Activated CD4-positive, alpha-beta T cell treated with anti-CD3 and anti-CD28 coated beads for 24 hours (primary cell): ENCODE data around the gene MTAP.
"Not testable (repeated sequence)": the region's sequence is repeated elsewhere in the genome, so short reads cannot be mapped to it uniquely, and the experiment has no call there.

Experiments used
- DNase-seq, 2 donors: peaks; one replicate each; pipeline ENCODE4 v3.0.0-alpha.2; 2020; ENCODE audit warnings: low read depth in 2 of 2

The MTAP gene

DNA sequence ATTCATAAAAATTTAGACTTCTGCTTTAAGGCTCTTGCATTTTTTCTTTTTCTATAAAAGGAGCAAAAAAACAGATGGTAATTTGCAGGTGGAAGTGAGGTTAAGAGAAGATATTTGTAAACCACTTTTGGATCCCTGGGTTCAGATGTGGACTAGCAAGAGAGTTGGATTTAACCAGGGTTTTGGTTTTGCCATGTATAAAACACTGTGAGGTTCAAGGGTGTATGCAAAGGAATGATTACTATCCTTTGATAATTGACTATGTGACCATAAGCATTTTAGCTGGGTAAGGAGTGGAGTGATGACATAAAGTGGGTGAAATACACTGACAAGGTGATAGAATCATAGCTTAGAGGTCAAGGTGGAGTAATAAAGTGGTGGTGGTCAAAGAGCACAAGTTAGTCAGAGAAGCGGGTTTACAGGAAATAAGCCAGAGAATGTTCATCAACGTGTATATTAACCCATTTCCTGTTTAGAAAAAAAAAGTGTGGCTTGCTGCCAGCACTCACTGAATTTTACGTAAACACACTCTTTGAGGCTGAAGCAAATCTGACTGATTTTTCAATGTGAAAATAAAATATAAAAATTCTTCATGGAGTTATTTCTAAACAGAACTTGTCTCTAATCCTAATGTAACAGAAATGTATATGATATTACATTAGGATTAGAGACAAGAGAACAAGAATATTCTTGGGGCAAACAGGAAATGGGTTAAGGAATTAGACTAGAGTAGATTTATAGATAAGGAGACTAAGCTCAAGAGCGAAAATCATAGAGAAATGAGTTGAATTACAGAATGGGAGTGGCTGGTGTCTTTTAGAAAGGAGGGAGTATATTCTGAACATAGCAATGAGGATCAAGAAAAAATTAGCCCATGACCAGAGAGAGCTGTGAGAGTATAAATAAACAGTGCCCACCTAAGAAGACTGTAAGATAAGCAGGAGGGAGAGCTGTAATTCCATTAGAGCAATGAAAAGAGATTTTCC, 117.2 kb downstream of the MTAP start:
- no peak for DNase-seq

DNA sequence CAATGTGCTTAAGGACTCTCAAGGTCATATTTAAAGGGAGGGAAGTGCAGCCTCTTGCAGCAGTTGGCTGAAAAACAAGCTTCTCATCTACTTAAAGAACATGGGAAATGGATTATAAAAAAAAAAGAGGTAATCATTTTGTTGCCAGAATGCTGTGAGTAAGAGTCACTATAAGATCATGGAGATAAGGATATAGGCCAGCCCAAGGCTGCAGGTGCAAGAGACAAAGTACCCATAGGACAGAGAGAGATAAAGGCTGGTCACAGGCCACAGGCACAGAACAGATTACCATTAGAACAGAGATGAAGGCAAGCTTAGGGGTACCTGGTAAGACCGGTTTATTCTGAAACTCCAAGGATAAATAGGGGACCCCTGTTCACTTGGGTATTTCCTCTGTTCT, 121.3 kb downstream of the MTAP start:
- no peak for DNase-seq

DNA sequence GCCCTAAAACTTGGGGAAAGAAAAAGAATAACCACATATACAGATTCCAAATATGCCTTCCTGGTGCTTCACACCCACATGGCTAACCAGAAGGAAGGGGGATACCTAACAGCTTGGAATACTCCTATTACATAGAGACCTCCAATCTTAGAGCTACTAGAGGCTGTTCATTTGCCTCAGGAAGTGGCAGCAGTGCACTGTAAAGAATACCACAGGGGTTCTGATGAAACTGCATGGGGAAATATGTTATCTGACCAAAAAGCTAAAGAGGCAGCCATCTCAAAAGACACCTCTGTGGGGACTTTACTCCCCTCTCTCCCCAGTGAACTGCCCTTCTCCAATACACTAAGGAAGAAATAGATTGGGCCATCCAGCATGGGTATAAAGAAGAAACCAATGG, 125.3 kb downstream of the MTAP start:
- no peak for DNase-seq

DNA sequence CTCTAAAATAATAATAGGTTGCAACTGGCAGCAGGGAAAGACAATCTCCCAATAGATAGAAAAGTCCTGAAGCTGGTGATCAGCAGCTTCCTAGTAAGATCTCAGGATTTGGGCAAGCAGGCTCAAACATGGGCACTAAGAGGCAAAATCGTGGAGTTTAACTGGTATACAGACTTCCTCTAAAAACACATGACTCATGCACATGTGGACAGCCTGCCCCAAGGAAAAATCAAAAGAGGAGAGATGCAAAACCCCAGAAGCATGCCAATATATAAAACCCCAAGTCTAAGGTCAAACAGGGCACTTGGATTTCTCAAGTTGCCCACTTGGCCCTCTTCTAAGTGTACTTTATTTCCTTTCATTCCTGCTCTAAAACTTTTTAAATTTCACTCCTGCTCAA, 129.0 kb downstream of the MTAP start:
- no peak for DNase-seq

DNA sequence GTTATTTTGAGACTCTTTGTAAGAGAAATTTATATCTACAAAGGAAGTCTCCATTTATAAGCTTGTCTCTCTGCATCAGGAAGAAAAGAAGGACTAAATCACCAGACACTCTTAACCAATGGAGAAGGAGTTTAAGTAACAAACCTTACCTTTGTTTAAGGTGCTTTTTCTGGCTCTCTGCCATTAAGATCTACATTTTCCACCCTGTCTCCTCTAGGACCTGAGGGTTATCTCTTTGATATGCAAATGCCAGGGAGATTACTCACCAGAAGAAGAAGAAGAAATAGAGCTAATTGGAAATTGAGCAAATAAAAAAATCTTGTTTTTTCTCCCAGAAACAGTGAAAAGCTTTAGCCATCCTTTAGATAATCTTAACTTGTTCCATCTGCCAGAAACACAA, 130.8 kb downstream of the MTAP start:
- no peak for DNase-seq

DNA sequence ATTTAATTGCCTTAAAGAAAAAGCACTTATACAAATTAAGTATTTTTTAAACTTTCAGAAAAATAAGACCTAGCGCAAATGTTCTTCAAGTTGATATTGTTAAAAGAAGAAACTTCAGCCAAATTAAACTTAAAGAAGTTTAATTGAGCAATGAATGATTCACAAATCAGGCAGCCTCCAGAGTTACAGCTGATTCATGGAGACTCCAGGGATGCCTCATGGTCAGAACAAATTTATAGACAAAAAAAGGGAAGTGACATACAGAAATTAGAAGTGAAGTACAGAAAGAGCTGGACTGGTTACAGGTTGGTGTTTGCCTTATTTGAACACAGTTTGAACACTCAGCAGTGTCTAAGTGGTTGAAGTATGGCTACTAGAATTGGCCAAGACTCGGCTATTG, 131.4 kb downstream of the MTAP start:
- DNase-seq, result no peak

DNA sequence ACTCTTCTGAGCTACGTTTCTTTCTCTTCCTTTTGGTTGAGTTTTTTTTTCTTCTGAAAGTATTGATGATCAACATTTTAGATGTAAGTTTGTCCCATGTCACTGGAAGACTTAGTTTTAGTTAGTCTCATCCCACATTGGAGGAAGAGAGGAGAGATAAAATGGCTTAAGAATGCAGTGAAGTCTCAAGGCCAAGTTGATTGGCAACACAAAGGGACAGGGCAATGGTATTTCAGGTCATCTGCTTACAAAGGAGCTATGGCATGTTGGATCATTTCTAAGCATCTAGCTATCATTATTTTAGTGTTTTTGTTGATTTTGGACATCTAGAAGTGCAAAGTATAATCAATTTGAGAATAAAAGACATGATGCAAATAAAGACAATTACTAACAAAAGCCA, 133.2 kb downstream of the MTAP start:
- no peak for DNase-seq

DNA sequence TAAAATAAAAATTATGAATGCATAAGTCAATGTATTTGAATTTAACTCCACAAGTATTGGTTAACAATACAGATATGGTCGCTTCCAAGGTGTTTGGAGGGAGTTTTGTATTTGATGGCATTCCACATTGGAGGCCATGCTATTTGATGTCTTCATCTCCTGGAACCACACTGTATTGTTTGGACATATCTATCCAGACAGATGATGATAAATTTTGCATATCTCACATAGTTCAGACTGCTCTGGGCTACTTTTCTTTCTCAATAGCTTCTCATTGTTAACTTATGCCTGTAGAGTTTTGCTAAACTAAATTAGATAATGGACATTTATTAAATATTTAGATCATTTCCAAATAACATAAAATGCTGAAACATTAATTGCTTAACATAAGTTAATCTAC, 133.7 kb downstream of the MTAP start:
- DNase-seq, result no peak

DNA sequence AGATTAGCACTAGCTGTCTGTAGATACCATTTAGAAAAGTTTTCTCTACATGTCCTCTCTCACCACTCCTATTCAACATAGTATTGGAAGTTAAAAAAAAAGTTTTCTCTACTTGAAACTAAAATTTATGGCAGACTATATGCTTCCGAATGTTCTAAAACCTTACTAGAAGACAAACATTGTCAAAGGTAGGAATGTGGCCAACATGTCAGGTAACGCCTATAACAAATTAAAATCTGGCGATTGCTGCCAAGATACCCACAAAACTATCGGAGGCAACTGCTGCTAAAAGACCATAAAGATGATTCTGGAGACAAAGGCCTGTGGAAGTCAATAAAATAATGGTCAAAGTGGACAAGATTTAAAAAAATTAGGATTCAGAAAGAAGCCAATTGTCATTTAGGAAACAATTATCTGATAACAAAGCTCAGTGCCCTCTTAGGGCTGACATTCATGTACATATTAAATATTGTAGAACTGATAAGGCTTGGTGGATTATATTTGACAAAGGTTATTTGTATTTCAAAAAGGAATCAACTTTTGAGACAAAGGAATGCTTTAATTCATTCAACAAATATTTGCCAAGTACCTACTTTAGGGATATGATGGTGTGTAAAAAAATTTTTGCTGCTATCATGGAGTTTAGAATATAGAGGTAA, 139.0 kb downstream of the MTAP start:
- DNase-seq, result no peak

DNA sequence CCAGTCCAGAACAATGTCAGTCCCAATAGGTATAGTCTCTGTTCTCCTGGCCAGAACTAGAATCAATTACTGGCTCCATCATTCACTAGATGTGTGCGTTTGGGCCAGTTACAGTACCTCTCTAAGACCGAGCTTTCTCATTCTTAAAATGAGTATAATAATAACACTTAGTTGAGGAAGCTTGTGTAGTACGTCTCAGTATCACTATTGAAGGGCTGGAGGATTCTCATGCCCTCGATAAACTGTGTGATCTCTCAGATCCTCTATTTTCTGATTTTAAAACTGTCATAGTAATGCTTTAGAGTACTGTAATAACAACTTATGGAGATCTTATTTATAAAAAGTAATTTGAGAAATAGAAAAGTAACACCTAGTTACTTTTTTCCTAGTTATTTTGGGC, 141.0 kb downstream of the MTAP start:
- no peak for DNase-seq

DNA sequence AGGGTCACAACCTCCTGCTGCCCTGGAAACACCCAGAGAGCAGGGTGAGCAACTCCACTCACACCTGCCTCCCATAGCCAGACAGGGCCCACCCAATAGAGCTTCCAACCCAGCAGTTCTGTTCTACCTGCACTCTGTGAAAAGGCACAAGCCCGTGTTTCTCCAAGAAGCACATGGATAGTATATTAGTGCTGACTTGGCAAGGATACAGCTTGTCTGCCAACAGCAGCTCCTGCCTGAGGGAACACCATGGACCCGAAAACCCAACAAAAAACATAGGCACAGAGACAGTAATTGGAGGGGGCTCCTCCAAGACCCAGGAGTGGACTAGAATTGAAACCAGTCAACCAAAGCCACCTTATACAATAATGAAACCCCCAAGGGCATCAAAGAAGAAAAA, 143.2 kb downstream of the MTAP start:
- no peak for DNase-seq

DNA sequence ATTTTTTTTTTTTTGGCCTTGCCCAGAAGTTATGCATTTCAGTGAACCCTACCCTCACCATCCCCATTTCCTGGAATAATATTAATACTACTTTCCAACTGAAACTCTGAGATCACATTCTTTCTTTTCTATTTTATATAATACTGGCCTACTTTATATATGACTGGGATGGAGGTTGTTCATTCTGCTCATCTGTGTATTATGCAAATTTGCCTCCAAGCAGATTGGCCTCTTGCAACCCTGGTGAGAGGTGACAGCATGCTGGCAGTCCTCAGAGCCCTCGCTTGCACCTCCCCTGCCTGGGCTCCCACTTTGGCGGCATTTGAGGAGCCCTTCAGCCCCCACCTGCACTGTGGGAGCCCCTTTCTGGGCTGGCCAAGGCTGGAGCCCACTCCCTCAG, 156.4 kb downstream of the MTAP start:
- no peak for DNase-seq

DNA sequence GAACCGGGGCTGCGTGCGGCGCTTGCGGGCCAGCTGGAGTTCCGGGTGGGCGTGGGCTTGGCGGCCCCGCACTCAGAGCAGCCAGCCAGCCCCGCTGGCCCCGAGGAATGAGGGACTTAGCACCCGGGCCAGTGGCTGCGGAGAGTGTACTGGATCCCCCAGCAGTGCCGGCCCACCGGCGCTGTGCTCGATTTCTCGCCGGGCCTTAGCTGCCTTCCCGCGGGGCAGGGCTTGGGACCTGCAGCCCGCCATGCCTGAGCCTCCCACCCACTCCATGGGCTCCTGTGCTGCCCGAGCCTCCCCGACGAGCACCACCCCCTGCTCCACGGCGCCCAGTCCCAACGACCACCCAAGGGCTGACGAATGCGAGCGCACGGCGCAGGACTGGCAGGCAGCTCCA, 156.8 kb downstream of the MTAP start:
- not testable (repeated sequence) for DNase-seq

DNA sequence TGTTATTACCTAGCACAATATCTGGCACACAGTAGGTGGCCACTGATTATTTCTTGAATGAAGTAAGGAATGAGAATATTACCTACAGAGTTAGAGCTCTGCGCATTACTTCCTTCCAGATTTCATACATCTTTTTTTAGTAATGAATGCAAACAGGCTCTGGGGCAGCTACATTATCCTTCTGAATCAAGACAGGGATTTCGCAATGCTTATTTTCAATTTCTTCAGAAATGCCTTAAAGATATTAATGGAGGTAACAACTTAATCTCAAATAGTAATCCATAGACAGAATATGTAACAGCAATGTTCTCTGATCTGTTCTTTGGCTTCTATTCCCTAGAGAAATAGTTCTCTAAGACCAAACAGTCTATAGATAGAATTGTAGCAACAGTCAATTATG, 159.1 kb downstream of the MTAP start:
- no peak for DNase-seq

DNA sequence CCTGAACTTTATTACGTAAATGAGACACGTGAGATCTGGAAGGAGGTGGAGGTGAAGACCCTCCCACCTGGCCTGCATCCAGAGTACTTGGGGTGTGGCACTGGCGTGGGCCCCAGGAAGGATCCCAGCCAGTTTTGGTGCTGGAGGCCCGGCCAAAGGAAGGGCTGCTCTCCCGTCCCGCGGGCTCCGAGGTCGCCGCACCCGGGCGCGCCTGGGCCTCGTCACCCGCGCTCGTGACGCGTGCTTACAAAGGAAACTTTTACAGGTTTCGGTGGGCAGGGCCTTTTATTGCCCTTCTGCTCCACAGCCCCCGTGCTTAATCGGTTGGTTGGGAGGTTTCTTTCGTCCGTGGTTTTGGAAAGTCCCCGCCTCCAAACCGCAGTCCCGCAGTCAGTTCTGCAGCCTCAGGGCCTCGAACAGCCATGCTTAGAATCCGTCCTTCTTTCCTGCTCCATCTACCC, 162.5 kb downstream of the MTAP start:
- DNase-seq, result peak in 1 of 2 donors; percentile 32

DNA sequence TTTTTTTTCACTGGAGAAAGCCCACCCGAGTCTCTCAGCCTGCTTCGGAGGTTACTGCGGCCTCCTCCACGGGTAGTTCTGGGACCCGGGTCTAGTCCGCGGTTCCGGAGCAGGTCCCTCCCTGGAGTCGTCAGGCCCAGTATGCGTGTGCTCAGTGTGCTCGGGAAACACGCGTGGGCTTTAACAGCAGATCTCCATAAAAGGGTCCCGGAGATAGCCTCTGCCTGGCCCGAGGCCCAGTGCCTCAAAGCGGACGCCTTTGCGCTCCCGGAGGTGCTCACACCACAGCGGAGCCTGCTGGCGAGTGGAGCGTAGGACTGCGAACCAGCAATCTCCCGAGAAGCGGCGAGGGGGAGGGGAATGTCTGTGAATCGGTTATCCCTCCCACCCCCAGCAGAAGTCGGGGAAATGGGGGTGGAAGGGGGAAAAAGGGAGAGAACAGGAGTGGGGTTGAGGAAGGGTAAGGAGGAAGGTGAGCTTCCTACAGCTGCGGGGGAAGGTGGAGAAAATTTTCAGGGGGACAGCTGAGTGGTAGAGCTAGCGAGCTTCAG, 163.0 kb downstream of the MTAP start:
- DNase-seq, result no peak

DNA sequence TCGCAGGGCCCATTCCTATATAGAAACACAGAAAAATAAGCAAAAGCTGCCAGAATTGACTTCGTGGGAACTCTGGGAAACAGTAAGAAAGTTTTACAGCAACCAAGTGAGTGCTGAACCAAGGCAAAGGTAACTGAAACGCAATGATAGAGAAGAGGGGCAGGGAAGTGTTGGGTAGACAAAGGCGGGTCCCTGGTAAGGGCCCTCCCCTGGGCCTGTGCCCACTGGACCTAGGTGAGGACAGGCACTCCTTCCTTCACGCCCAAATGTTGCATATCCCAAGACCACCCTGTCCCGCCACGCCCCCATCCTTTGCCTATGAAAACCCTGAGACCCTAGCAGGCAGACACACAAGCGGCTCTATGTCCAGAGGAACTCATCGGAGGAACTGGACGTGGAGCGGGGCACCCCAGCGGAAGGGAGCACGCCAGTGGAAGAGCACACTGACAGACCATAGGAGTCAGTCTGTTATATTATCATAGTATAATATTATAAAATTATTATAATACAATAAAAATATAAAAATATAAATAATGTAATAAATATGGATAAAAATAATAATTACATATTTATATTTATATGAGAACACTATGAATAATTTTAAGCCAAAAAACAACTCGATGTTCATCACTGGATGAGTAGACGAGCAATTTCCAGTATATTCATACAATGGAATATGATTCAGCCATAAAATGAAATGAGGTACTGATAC, 163.9 kb downstream of the MTAP start:
- no peak for DNase-seq

DNA sequence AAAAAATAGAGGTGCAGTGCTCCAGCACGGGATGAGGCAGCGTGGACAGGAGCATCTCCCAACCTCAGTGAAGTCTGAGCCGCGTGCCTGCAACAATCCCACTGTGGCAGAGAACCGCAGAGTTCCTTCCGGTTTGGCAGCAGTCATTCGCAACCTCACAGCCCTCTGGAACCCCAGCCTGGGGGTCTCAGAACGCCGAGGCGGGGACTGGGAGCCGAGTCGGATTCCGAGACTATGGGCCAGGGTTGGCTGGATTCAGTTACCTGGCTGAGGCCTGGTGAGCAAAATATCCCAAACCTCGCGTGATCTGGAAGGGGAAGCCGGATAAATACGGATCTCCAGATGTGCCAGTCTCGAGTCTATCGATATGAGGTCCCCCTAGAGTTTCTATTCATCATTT, 164.7 kb downstream of the MTAP start:
- DNase-seq, result no peak

DNA sequence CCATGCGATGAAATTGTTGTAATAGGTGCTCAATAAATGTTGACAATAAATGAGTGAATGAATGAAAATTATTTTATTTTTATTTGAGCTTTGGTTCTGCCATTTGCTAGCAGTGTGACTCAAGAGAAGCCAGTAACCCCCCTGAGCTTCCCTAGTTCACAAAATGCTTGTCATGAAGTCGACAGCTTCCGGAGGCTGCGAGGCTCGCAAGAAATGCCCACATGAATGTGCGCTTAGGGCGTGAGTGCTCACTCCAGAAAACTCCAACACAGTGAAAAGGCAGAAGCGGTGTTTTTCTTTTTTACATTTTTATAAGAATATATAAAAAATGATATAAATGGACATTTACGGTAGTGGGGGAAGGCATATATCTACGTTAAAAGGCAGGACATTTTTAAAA, 165.3 kb downstream of the MTAP start:
- no peak for DNase-seq

DNA sequence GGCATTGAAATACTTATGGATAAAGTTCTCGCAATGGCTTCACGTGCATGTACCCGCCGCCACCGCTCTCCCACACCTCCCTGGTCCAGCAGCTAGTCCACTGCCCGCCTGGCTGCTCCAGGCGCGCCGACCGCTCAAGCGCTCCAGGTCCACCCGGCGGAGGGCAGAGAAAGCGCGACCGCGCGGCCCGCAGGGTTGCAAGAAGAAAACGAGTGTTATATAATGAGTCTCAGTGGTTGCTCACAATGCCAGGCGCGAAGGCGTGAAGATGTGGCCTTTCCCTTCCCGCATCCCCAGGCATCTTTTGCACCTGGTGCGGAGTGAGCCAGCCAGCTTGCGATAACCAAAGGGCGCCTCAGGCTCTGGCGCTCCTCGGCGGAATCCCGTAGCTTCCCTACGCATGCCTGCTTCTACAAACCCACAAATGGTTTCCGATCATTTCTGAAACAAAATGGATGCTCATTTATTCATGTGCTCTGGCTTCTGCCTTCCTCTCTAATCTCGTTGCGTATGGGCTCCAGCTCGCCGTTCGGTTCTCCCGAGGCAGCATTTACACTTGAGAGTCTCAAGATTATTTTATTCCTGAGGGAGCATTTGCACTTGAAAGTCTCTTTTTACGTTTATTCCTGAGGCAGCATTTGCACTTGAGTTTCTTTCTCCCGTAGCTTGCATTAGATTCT, 166.0 kb downstream of the MTAP start:
- no peak for DNase-seq
